Measurements from ENCODE around the gene OR11A1. TPM values are rescaled to one million over a fixed set of nuclear protein-coding genes. Genes with fewer than 3 reads are reported as not detected.

Gene OR11A1, protein sequence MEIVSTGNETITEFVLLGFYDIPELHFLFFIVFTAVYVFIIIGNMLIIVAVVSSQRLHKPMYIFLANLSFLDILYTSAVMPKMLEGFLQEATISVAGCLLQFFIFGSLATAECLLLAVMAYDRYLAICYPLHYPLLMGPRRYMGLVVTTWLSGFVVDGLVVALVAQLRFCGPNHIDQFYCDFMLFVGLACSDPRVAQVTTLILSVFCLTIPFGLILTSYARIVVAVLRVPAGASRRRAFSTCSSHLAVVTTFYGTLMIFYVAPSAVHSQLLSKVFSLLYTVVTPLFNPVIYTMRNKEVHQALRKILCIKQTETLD
- total RNA-seq, result not detected

DNA sequence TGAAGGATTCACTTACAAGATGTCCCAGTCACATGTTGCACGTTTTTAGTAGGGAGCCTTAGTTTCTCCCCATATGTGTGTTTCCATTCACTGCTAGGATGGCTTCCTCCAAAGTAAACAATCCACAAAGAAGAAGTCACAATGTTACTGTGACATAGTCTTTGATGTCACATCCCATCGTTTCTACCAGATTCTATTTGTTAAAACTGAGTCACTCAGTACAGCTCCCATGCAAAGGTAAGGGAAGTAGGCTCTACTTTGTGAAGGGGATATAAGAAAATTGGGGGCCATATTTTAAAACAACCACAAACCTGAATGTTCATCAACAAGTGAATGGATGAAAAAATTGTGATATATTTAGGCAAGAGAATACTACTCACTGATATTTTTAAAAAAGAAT, at the start of gene OR11A1, which contains the start of gene OR2H1:
Gene OR11A1 (minus strand): TSS at position 101 of the 400 bp plus-strand sequence. CDS start 29,430 bp downstream, outside the sequence.
Gene OR2H1 (plus strand): TSS at position 185 of the 400 bp plus-strand sequence. CDS start 4,615 bp downstream, outside the sequence.

DNA sequence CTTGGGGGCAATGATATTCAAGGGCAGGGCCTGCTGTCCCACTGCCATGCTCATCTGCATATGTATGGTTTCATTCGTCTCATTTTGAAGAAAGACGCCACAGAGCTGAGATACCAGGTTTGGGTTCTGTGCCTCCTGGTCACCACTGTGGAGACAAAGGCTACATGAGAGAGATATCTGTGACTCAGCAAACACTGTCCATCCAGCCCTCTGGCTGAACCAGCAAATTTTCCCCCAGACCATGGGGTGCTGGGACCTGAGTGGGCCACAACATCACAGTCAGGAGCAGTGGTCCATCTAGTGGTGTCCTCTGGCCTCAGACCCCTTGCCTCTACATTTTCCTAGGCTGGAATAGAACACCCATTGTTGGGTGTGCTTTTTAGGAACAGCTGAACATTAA, 30.8 kb upstream of the OR11A1 start, which contains the start of gene MAS1L:
Gene MAS1L (minus strand): TSS at position 297 of the 400 bp plus-strand sequence. CDS start 54 bp downstream, at position 243.

DNA sequence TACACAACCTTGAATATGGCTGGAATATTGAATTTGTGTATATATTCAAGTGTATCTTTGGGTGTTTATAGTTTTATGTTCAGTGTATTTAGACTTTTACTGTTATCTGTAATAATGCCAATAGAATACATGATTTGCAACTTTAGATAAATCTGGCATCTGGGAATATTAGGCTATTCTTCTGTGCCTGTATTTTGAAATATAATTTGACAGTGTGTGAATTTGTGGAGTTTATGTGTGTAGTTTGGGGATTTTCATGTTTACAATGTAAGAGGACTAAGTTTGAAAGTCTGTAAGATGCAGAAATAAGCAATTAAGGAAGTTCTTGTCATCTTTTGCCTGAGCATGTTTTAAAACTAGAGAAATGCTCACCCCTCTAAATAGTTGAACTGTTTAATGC, 17.9 kb downstream of the OR11A1 start, which contains the start of gene OR10C1:
Gene OR10C1 (plus strand): TSS at position 301 of the 400 bp plus-strand sequence. CDS start 710 bp downstream, outside the sequence.

DNA sequence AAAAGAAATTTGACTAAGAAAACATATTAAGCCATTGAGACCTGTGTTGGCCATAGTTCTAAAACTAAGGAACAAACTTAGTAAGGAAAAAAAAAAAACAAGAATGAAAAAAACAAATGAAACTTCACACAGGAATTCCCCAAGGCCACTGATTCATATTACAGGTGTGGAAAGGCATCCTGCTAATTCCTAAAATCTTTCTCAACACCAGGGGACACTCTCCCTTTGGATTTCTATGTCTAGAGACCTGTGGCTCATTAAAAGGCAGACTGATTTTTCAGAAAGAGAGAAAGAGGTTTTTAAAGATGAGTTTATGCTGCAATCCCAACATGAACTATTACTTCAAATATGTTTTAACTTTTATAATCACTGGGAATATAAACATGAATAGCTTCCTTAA, 42.3 kb downstream of the OR11A1 start, which contains the start of gene OR12D1:
Gene OR12D1 (plus strand): TSS at position 341 of the 400 bp plus-strand sequence.

DNA sequence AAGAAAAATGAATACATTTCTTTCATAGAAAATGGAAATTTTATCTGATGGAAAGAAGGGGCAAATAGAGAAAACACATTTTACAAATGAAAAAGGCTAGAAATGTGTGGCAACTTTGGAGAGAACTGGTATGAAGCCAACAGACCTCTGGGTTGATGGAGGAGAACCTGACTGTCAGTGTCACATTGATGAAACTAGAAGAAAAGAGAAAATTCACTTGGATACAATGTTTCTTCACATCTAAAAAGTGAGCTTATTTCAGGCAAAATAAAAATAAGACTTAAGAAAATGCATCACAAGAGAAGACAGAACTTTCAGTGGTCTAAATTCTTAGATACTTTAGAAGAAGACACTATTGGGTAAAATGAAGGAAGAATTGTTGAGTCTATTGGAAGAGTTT, 61.5 kb downstream of the OR11A1 start, which contains the start of gene OR12D2:
Gene OR12D2 (plus strand): TSS at position 301 of the 400 bp plus-strand sequence. CDS start 1,069 bp downstream, outside the sequence.

Other genes with a start within 250 kb of the OR11A1 start
- not detected for gene OR14J1, start 155.4 kb downstream of the OR11A1 start, total RNA-seq
- gene OR5V1, start 88.2 kb downstream of the OR11A1 start, total RNA-seq, result not detected
- gene OR12D3, start 81.8 kb downstream of the OR11A1 start, total RNA-seq, result not detected
- gene OR12D2, start 61.4 kb downstream of the OR11A1 start, total RNA-seq, result not detected
- gene OR12D1, start 42.1 kb downstream of the OR11A1 start, total RNA-seq, result not detected
- not detected for gene OR10C1, start 17.8 kb downstream of the OR11A1 start, total RNA-seq
- not detected for gene OR2H1, start 84 bp upstream of the OR11A1 start, total RNA-seq
- not detected for gene MAS1L, start 30.9 kb upstream of the OR11A1 start, total RNA-seq
- gene UBD, start 102.7 kb upstream of the OR11A1 start, total RNA-seq, result 10 to 100 TPM in 1 of 2 donors, not detected in 1; 48.2 TPM
- not detected for gene OR2H2, start 128.1 kb upstream of the OR11A1 start, total RNA-seq
- gene GABBR1, start 176.1 kb upstream of the OR11A1 start, total RNA-seq, result 1 to 10 TPM; 6.5 to 8.3 TPM
- not detected for gene MOG, start 200.0 kb upstream of the OR11A1 start, total RNA-seq
- 1 to 10 TPM in 1 of 2 donors, not detected in 1; 1.3 TPM for gene ZFP57, start 224.1 kb upstream of the OR11A1 start, total RNA-seq

Measured in melanocyte of skin (primary cell).